Neural progenitor cell (in vitro differentiated cells): ENCODE results near the gene TOGARAM1. TPM values are rescaled to one million over a fixed set of nuclear protein-coding genes. Genes with fewer than 3 reads are reported as not detected.

Experiments
- DNase-seq: peaks from one replicate; pipeline ENCODE4 v3.0.0-alpha.2; 2016; ENCODE audit warnings: low spot score
- H2AFZ ChIP-seq: fragments of 200-600 bp; sonication (generic); replicated peaks from 2 replicates; pipeline ENCODE4 v1.6.1; 2016; ENCODE audit warnings: antibody characterized with exemption
- H3F3A ChIP-seq: fragments of 200-600 bp; sonication (generic); 2 replicates; pipeline ENCODE4 v1.6.1; 2016; ENCODE audit warnings: antibody characterized with exemption, low read depth
- H3K27ac ChIP-seq: fragments of 200-600 bp; sonication (generic); 2 replicates; pipeline ENCODE4 v1.5.1; 2016; ENCODE audit warnings: mild to moderate bottlenecking
- H3K27me3 ChIP-seq: fragments of 200-600 bp; sonication (generic); 2 replicates; pipeline ENCODE4 v1.6.1; 2016; ENCODE audit warnings: mild to moderate bottlenecking, moderate library complexity
- H3K36me3 ChIP-seq: fragments of 200-600 bp; sonication (generic); 2 replicates; pipeline ENCODE4 v1.5.1; 2016
- H3K4me1 ChIP-seq: fragments of 200-600 bp; sonication (generic); 2 replicates; pipeline ENCODE4 v1.6.1; 2016; ENCODE audit warnings: mixed run types
- H3K4me2 ChIP-seq: fragments of 200-600 bp; sonication (generic); 2 replicates; pipeline ENCODE4 v1.6.1; 2016
- H3K4me3 ChIP-seq: fragments of 200-600 bp; sonication (generic); 2 replicates; pipeline ENCODE4 v1.5.1; 2016
- H3K79me2 ChIP-seq: fragments of 200-600 bp; sonication (generic); 2 replicates; pipeline ENCODE4 v1.6.1; 2016; ENCODE audit warnings: low read depth
- H3K9ac ChIP-seq: fragments of 200-600 bp; sonication (generic); 2 replicates; pipeline ENCODE4 v1.6.1; 2016
- H3K9me3 ChIP-seq: fragments of 200-600 bp; sonication (generic); 2 replicates; pipeline ENCODE4 v1.5.1; 2016; ENCODE audit warnings: low read depth
- H4K20me1 ChIP-seq: fragments of 200-600 bp; sonication (generic); 2 replicates; pipeline ENCODE4 v1.6.1; 2016; ENCODE audit warnings: low read depth
- H3K27ac Mint-ChIP-seq: 3 replicates; pipeline ENCODE4 v1.8.0; 2021; ENCODE audit warnings: mixed read lengths
- H3K27me3 Mint-ChIP-seq: 2 replicates; pipeline ENCODE4 v1.8.0; 2022; ENCODE audit warnings: low read depth, mild to moderate bottlenecking, inconsistent platforms, moderate library complexity, mixed read lengths; ENCODE audit not compliant: insufficient read depth
- H3K36me3 Mint-ChIP-seq: 3 replicates; pipeline ENCODE4 v1.8.0; 2021; ENCODE audit warnings: mixed read lengths
- H3K4me1 Mint-ChIP-seq: 3 replicates; pipeline ENCODE4 v1.8.0; 2021; ENCODE audit warnings: mixed read lengths
- H3K4me3 Mint-ChIP-seq: 3 replicates; pipeline ENCODE4 v1.8.0; 2021; ENCODE audit warnings: mild to moderate bottlenecking, moderate library complexity, mixed read lengths
- H3K9me3 Mint-ChIP-seq: 3 replicates; pipeline ENCODE4 v1.8.0; 2020; ENCODE audit warnings: mixed read lengths
- CTCF ChIP-seq: fragments of 200-600 bp; sonication (generic); IDR thresholded peaks from 2 replicates; pipeline ENCODE4 v1.5.1; 2017; ENCODE audit warnings: antibody characterized with exemption, mild to moderate bottlenecking
- EZH2 ChIP-seq: fragments of 200-600 bp; sonication (generic); IDR thresholded peaks from 2 replicates; pipeline ENCODE4 v1.6.1; 2017; ENCODE audit warnings: antibody characterized with exemption, mild to moderate bottlenecking, moderate library complexity
- EZH2phosphoT487 ChIP-seq: fragments of 200-600 bp; sonication (generic); IDR thresholded peaks from 2 replicates; pipeline ENCODE4 v1.6.1; 2017; ENCODE audit warnings: antibody characterized with exemption
- total RNA-seq: library from RNA; depleted of rRNA; stranded (reverse); fragments of >200 nt; gene quantifications from 2 replicates; pipeline ENCODE4 v1.2.3, GENCODE V29; 2015; ENCODE audit warnings: low replicate concordance

The TOGARAM1 gene
- total RNA-seq, 1 donor from 2014 or later, result 23.1 TPM

GRCh38 chr14:45094275-45094674, 132.3 kb downstream of the TOGARAM1 start:
- H3K36me3 Mint-ChIP-seq, result peaks cover 44% of the 10 kb centered on the region
- DNase-seq, result no peak
- no peak overlapping the region for H3K9ac ChIP-seq
- H3K27ac ChIP-seq, result no peak overlapping the region
- no peak overlapping the region for H3K27ac Mint-ChIP-seq
- peaks cover 68% of the 10 kb centered on the region for H4K20me1 ChIP-seq
- no peak for TF ChIP-seq CTCF
- no peak for TF ChIP-seq EZH2
- no peak for TF ChIP-seq EZH2phosphoT487
- no peaks in the 10 kb centered on the region for H3K4me1 ChIP-seq
- H3K9me3 ChIP-seq, result no peaks in the 10 kb centered on the region
- no peak overlapping the region for H3K4me3 Mint-ChIP-seq
- H2AFZ ChIP-seq, result no peak overlapping the region
- H3K4me2 ChIP-seq, result no peak overlapping the region
- H3F3A ChIP-seq, result no peaks in the 10 kb centered on the region
- H3K9me3 Mint-ChIP-seq, result no peaks in the 10 kb centered on the region
- H3K36me3 ChIP-seq, result peaks cover 33% of the 10 kb centered on the region
- H3K27me3 ChIP-seq, result no peaks in the 10 kb centered on the region
- peaks cover 2% of the 10 kb centered on the region for H3K27me3 Mint-ChIP-seq
- no peak overlapping the region for H3K4me3 ChIP-seq
- peaks cover 88% of the 10 kb centered on the region for H3K79me2 ChIP-seq
- H3K4me1 Mint-ChIP-seq, result no peaks in the 10 kb centered on the region

- Mint-ChIP-seq H3K27ac (no peak overlapping the region), H3K4me1 (no peaks in the 10 kb centered on the region), H3K27me3 (peaks cover 2% of the 10 kb centered on the region), H3K4me3 (no peak overlapping the region), H3K9me3 (no peaks in the 10 kb centered on the region), H3K36me3 (peaks cover 43% of the 10 kb centered on the region)
- Histone ChIP-seq H2AFZ (no peak overlapping the region), H3K27ac (no peak overlapping the region), H3K4me2 (no peak overlapping the region), H3K27me3 (no peaks in the 10 kb centered on the region), H3K9me3 (no peaks in the 10 kb centered on the region), H4K20me1 (peaks cover 59% of the 10 kb centered on the region), H3K4me1 (no peaks in the 10 kb centered on the region), H3F3A (no peaks in the 10 kb centered on the region), H3K4me3 (no peak overlapping the region), H3K79me2 (peaks cover 87% of the 10 kb centered on the region), H3K9ac (no peak overlapping the region), H3K36me3 (peaks cover 33% of the 10 kb centered on the region)
- TF ChIP-seq EZH2, result no peak
- no peak for TF ChIP-seq CTCF
- TF ChIP-seq EZH2phosphoT487, result no peak
- no peak for DNase-seq
Observed at GRCh38 chr14:45095143-45095542, 133.2 kb downstream of the TOGARAM1 start.

- no peaks in the 10 kb centered on the region for H3K4me1 Mint-ChIP-seq
- Histone ChIP-seq H3K9me3 (no peaks in the 10 kb centered on the region), H3K4me3 (no peak overlapping the region), H2AFZ (no peak overlapping the region), H3K4me2 (no peak overlapping the region), H3K79me2 (peaks cover 76% of the 10 kb centered on the region), H4K20me1 (peaks cover 48% of the 10 kb centered on the region), H3F3A (no peaks in the 10 kb centered on the region), H3K4me1 (no peaks in the 10 kb centered on the region), H3K27ac (no peak overlapping the region), H3K27me3 (no peaks in the 10 kb centered on the region), H3K9ac (no peak overlapping the region), H3K36me3 (peaks cover 37% of the 10 kb centered on the region)
- H3K27ac Mint-ChIP-seq, result no peak overlapping the region
- H3K4me3 Mint-ChIP-seq, result no peak overlapping the region
- H3K36me3 Mint-ChIP-seq, result peaks cover 41% of the 10 kb centered on the region
- H3K9me3 Mint-ChIP-seq, result no peaks in the 10 kb centered on the region
- no peak for TF ChIP-seq EZH2phosphoT487
- no peak for TF ChIP-seq EZH2
- TF ChIP-seq CTCF, result no peak
- H3K27me3 Mint-ChIP-seq, result peaks cover 2% of the 10 kb centered on the region
- DNase-seq, result no peak
Observed at GRCh38 chr14:45096218-45096617, 134.2 kb downstream of the TOGARAM1 start.
